ENCODE results near the gene GRIA4.

Gene GRIA4

DNA sequence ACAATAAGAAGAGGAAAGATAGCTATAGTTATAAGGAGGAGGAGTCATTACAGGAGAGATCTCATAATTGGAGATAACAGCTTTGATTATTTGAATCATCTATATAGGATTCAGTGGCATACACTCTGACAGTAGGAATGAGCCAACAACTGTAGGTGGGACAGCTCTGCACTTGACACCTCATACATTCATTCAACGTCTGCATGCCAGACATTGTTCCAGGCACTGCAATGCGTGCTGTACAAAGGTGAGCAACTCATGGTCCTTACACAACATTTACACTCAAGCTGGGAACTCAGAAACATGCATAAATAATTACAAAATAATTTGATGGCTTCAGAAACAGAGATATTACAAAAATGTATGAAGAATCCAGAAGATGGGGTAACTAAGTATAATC lies 257.9 kb downstream of the GRIA4 start:
- Histone ChIP-seq H3K4me3 (ENCODE audit: low read length) (no peak overlapping the region), H4K20me1 (ENCODE audit: control insufficient read depth, insufficient read depth, low read depth, low read length) (no peaks in the 10 kb centered on the region), H3K4me1 (ENCODE audit: control insufficient read depth, low read length) (no peaks in the 10 kb centered on the region), H3K9me3 (ENCODE audit: control insufficient read depth, insufficient read depth, low read length) (no peaks in the 10 kb centered on the region), H3F3A (ENCODE audit: control insufficient read depth, insufficient read depth) (no peaks in the 10 kb centered on the region), H3K9me2 (replicated peaks; ENCODE audit: control insufficient read depth, low read length) (no peaks in the 10 kb centered on the region), H3K27me3 (ENCODE audit: control insufficient read depth, low read length) (no peaks in the 10 kb centered on the region), H3K79me2 (ENCODE audit: control insufficient read depth, low read length) (no peaks in the 10 kb centered on the region), H3K36me3 (ENCODE audit: control insufficient read depth, low read length) (no peaks in the 10 kb centered on the region), H3K27ac (ENCODE audit: low read depth, low read length) (no peak overlapping the region), H3K4me2 (ENCODE audit: low read length) (no peak overlapping the region)
- TF ChIP-seq CTCF (IDR thresholded peaks at IDR 0.05; ENCODE audit: low read depth, low read length, poor library complexity, severe bottlenecking) (no peak), EZH2phosphoT487 (IDR thresholded peaks at IDR 0.05; ENCODE audit: borderline replicate concordance, low read length) (no peak)

- Histone ChIP-seq H3K27ac (ENCODE audit: low read depth, low read length) (no peak overlapping the region), H3K27me3 (ENCODE audit: control insufficient read depth, low read length) (no peaks in the 10 kb centered on the region), H3K36me3 (ENCODE audit: control insufficient read depth, low read length) (no peaks in the 10 kb centered on the region), H4K20me1 (ENCODE audit: control insufficient read depth, insufficient read depth, low read depth, low read length) (no peaks in the 10 kb centered on the region), H3K4me1 (ENCODE audit: control insufficient read depth, low read length) (no peaks in the 10 kb centered on the region), H3F3A (ENCODE audit: control insufficient read depth, insufficient read depth) (no peaks in the 10 kb centered on the region), H3K4me2 (ENCODE audit: low read length) (no peak overlapping the region), H3K79me2 (ENCODE audit: control insufficient read depth, low read length) (no peaks in the 10 kb centered on the region), H3K9me2 (replicated peaks; ENCODE audit: control insufficient read depth, low read length) (no peaks in the 10 kb centered on the region), H3K9me3 (ENCODE audit: control insufficient read depth, insufficient read depth, low read length) (no peaks in the 10 kb centered on the region), H3K4me3 (ENCODE audit: low read length) (no peak overlapping the region)
- no peak for TF ChIP-seq CTCF (IDR thresholded peaks at IDR 0.05; ENCODE audit: low read depth, low read length, poor library complexity, severe bottlenecking)
- no peak for TF ChIP-seq EZH2phosphoT487 (IDR thresholded peaks at IDR 0.05; ENCODE audit: borderline replicate concordance, low read length)
Observed at GRCh38 chr11:105868762-105869285, 259.0 kb downstream of the GRIA4 start.

DNA sequence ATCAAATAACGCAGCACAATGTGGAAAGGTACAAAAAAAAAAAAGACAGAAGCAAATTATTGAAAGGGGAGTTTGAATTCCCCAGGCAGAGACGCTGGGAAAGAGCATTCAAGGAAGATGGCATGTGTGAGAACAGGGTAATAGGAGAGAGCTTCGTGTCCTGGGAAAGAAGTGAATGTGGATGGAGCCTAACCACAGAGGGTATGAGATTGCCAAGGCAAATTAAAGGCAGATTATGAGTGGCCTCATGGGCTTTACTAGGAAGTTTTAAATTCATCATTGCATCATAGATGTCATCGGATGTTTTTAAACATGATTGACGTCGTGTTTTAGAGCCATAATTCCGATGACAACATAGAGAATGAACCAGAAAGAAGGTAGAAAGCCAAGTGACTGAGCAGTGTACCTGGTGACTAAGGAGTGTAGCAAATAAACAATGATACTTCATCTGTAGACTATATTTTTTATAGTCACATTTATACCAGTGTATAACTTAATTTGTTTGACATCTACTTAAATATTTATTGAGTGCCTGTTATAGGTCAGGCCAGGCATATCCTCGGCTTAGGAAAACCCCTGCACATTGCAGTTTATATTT lies 260.7 kb downstream of the GRIA4 start:
- Histone ChIP-seq H3K9me2 (replicated peaks; ENCODE audit: control insufficient read depth, low read length) (no peaks in the 10 kb centered on the region), H3K9me3 (ENCODE audit: control insufficient read depth, insufficient read depth, low read length) (no peaks in the 10 kb centered on the region), H3K27me3 (ENCODE audit: control insufficient read depth, low read length) (no peaks in the 10 kb centered on the region), H3K4me3 (ENCODE audit: low read length) (no peak overlapping the region), H3K27ac (ENCODE audit: low read depth, low read length) (no peak overlapping the region), H3K79me2 (ENCODE audit: control insufficient read depth, low read length) (no peaks in the 10 kb centered on the region), H3F3A (ENCODE audit: control insufficient read depth, insufficient read depth) (no peaks in the 10 kb centered on the region), H3K4me2 (ENCODE audit: low read length) (no peak overlapping the region), H3K4me1 (ENCODE audit: control insufficient read depth, low read length) (no peaks in the 10 kb centered on the region), H4K20me1 (ENCODE audit: control insufficient read depth, insufficient read depth, low read depth, low read length) (no peaks in the 10 kb centered on the region), H3K36me3 (ENCODE audit: control insufficient read depth, low read length) (no peaks in the 10 kb centered on the region)
- no peak for TF ChIP-seq EZH2phosphoT487 (IDR thresholded peaks at IDR 0.05; ENCODE audit: borderline replicate concordance, low read length)
- no peak for TF ChIP-seq CTCF (IDR thresholded peaks at IDR 0.05; ENCODE audit: low read depth, low read length, poor library complexity, severe bottlenecking)
